K562 (cell line): ENCODE measurements around the gene PIH1D1. TPM values are rescaled to one million over a fixed set of nuclear protein-coding genes. Genes with fewer than 3 reads are reported as not detected.

Experiments
- BMI1 ChIP-seq: fragments of 150-350 bp; IDR thresholded peaks from 2 replicates; pipeline ENCODE4 v1.6.1; 2014; ENCODE audit warnings: low read length
- BRF1 ChIP-seq: IDR thresholded peaks from 3 replicates; pipeline ENCODE4 v1.6.1; 2011; ENCODE audit warnings: borderline replicate concordance, mild to moderate bottlenecking; ENCODE audit not compliant: insufficient read length; ENCODE audit errors: extremely low read depth
- DMBX1 ChIP-seq: fragments of 250-450 bp; sonication (Bioruptor Pico); IDR thresholded peaks from 2 replicates; pipeline ENCODE4 v1.8.0; 2022; ENCODE audit warnings: inconsistent platforms, mild to moderate bottlenecking, moderate library complexity, borderline replicate concordance
- FIP1L1 ChIP-seq: fragments of 200-400 bp; formaldehyde crosslinking; IDR thresholded peaks from 2 replicates; pipeline ENCODE4 v1.6.1; 2018; ENCODE audit warnings: mild to moderate bottlenecking, low read depth, low read length; ENCODE audit not compliant: poor library complexity, severe bottlenecking
- GTF2A2 ChIP-seq: IDR thresholded peaks from 2 replicates; pipeline ENCODE4 v1.6.1; 2016; ENCODE audit warnings: mild to moderate bottlenecking, missing genetic modification characterization, missing compliant biosample characterization
- HDAC8 ChIP-seq: fragments of 450-650 bp; IDR thresholded peaks from 2 replicates; pipeline ENCODE4 v1.6.1; 2016; ENCODE audit warnings: mild to moderate bottlenecking, missing genetic modification characterization, moderate library complexity, missing compliant biosample characterization
- MTA3 ChIP-seq: fragments of 450-650 bp; formaldehyde crosslinking; IDR thresholded peaks from 2 replicates; pipeline ENCODE4 v1.6.1; 2017; ENCODE audit warnings: mild to moderate bottlenecking, borderline replicate concordance
- NR2C2 ChIP-seq, 2 experiments: fragments of 200-800 bp in 1 of 2; sonication (Bioruptor generic) in 1 of 2; sonication (generic) in 1 of 2; formaldehyde crosslinking in 1 of 2; IDR thresholded peaks; 2 replicates each; pipeline versions ENCODE4 v1.6.1 to v1.8.0; 2016 to 2022; ENCODE audit warnings: mild to moderate bottlenecking in 1 of 2, missing compliant biosample characterization in 1 of 2, missing genetic modification characterization in 1 of 2, missing genetic modification reagents in 1 of 2
- PML ChIP-seq: IDR thresholded peaks from 2 replicates; pipeline ENCODE4 v1.6.1; 2012; ENCODE audit warnings: low read length, inconsistent platforms
- PRDM10 ChIP-seq: fragments of 450-650 bp; IDR thresholded peaks from 2 replicates; pipeline ENCODE4 v1.6.1; 2018; ENCODE audit not compliant: partially characterized antibody
- SAFB ChIP-seq: fragments of 200-400 bp; formaldehyde crosslinking; IDR thresholded peaks from 2 replicates; pipeline ENCODE4 v1.6.1; 2017; ENCODE audit warnings: low read depth, low read length, borderline replicate concordance
- XRCC4 ChIP-seq: IDR thresholded peaks from one replicate; pipeline ENCODE4 v1.6.1; 2011; ENCODE audit not compliant: insufficient read depth, insufficient read length; ENCODE audit errors: extremely low read depth
- ZNF146 ChIP-seq: IDR thresholded peaks from one replicate; pipeline ENCODE4 v1.6.1; 2018; ENCODE audit warnings: missing compliant biosample characterization; ENCODE audit not compliant: unreplicated experiment
- polyA plus RNA-seq, 8 experiments: library from polyadenylated mRNA; depleted of rRNA in 4 of 8; stranded (reverse) in 5 of 8; unstranded in 3 of 8; fragments of >200 nt; fragmentation: Nextera tagmentation in 2 of 8; fragmentation: Illumina TruSeq in 1 of 8; extraction: Ambion mirVana in 2 of 8; extraction: Trizol in 1 of 8; gene quantifications; 2 replicates each; pipeline versions ENCODE4 v1.2.1 to v1.2.3, GENCODE V29; 2011 to 2014; ENCODE audit warnings: inconsistent platforms in 1 of 8, missing spikeins in 1 of 8
- total RNA-seq, 7 experiments: library from RNA; depleted of rRNA in 6 of 7; stranded (reverse); fragments of >200 nt in 6 of 7; fragmentation: Illumina TruSeq in 2 of 7; extraction: Trizol in 2 of 7; gene quantifications; 2 replicates each; pipeline versions ENCODE4 v1.2.1 to v1.2.3, GENCODE V29; 2011 to 2021; ENCODE audit warnings: low replicate concordance in 1 of 7
- TF ChIP-seq, protein P1 (sequence below): sonication (generic); formaldehyde crosslinking; IDR thresholded peaks from 2 replicates; pipeline ENCODE4 v1.8.0; 2022; ENCODE audit warnings: mild to moderate bottlenecking, missing genetic modification reagents
- TF ChIP-seq, protein P2 (sequence below): sonication (generic); IDR thresholded peaks from 2 replicates; pipeline ENCODE4 v1.6.1; 2016
- TF ChIP-seq, protein P3 (sequence below): sonication (generic); formaldehyde crosslinking; IDR thresholded peaks from 2 replicates; pipeline ENCODE4 v1.8.0; 2022; ENCODE audit warnings: mild to moderate bottlenecking, missing genetic modification reagents

PIH1D1 gene
- total and polyA plus RNA-seq, 9 of the 15 experiments (the other 6 are each of a cell fraction or from before 2014, with no cell fraction given): 26.5 to 224 (median 137) TPM

GRCh38 chr19:49443366-49444099 lies 8.1 kb downstream of the PIH1D1 start (continued):
- TF ChIP-seq SAFB (no peak), NR2C2 (CRISPR knock-in tag; IDR thresholded peaks at IDR 0.05) (peak; percentile 71; the same call in 1 of the 2 replicates), NR2C2 (tag; IDR thresholded peaks at IDR 0.05) (peak; percentile 77), BMI1 (no peak), FIP1L1 (peak; percentile 91), PRDM10 (peak; percentile 28), DMBX1 (CRISPR knock-in tag) (peak; percentile 60; the same call in 1 of the 2 replicates), XRCC4 (no peak), MTA3 (peak; percentile 71; the same call in 1 of the 2 replicates), GTF2A2 (no peak), PML (no peak), BRF1 (no peak), HDAC8 (tag) (peak; percentile 63; the same call in 1 of the 2 replicates), ZNF146 (no peak)
- TF ChIP-seq, protein P1, sequence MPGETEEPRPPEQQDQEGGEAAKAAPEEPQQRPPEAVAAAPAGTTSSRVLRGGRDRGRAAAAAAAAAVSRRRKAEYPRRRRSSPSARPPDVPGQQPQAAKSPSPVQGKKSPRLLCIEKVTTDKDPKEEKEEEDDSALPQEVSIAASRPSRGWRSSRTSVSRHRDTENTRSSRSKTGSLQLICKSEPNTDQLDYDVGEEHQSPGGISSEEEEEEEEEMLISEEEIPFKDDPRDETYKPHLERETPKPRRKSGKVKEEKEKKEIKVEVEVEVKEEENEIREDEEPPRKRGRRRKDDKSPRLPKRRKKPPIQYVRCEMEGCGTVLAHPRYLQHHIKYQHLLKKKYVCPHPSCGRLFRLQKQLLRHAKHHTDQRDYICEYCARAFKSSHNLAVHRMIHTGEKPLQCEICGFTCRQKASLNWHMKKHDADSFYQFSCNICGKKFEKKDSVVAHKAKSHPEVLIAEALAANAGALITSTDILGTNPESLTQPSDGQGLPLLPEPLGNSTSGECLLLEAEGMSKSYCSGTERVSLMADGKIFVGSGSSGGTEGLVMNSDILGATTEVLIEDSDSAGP: no peak
- TF ChIP-seq, protein P2, sequence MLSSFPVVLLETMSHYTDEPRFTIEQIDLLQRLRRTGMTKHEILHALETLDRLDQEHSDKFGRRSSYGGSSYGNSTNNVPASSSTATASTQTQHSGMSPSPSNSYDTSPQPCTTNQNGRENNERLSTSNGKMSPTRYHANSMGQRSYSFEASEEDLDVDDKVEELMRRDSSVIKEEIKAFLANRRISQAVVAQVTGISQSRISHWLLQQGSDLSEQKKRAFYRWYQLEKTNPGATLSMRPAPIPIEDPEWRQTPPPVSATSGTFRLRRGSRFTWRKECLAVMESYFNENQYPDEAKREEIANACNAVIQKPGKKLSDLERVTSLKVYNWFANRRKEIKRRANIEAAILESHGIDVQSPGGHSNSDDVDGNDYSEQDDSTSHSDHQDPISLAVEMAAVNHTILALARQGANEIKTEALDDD: no peak
- TF ChIP-seq, protein P3, sequence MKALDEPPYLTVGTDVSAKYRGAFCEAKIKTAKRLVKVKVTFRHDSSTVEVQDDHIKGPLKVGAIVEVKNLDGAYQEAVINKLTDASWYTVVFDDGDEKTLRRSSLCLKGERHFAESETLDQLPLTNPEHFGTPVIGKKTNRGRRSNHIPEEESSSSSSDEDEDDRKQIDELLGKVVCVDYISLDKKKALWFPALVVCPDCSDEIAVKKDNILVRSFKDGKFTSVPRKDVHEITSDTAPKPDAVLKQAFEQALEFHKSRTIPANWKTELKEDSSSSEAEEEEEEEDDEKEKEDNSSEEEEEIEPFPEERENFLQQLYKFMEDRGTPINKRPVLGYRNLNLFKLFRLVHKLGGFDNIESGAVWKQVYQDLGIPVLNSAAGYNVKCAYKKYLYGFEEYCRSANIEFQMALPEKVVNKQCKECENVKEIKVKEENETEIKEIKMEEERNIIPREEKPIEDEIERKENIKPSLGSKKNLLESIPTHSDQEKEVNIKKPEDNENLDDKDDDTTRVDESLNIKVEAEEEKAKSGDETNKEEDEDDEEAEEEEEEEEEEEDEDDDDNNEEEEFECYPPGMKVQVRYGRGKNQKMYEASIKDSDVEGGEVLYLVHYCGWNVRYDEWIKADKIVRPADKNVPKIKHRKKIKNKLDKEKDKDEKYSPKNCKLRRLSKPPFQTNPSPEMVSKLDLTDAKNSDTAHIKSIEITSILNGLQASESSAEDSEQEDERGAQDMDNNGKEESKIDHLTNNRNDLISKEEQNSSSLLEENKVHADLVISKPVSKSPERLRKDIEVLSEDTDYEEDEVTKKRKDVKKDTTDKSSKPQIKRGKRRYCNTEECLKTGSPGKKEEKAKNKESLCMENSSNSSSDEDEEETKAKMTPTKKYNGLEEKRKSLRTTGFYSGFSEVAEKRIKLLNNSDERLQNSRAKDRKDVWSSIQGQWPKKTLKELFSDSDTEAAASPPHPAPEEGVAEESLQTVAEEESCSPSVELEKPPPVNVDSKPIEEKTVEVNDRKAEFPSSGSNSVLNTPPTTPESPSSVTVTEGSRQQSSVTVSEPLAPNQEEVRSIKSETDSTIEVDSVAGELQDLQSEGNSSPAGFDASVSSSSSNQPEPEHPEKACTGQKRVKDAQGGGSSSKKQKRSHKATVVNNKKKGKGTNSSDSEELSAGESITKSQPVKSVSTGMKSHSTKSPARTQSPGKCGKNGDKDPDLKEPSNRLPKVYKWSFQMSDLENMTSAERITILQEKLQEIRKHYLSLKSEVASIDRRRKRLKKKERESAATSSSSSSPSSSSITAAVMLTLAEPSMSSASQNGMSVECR (CRISPR knock-in tag): no peak; the same call in 1 of the 2 replicates
